ENCODE results near the gene KRTAP10-12.
"Not testable (repeated sequence)": the region's sequence is repeated elsewhere in the genome, so short reads cannot be mapped to it uniquely, and the experiment has no call there.

The KRTAP10-12 gene

GRCh38 chr21:44697172-44697810 is at the start of gene KRTAP10-12:
Gene KRTAP10-12, plus strand, starts transcription at chr21:44697172. Its CDS starts 30 bp downstream, at chr21:44697202.
- not testable (repeated sequence) for DNase-seq

GRCh38 chr21:44647222-44647552 is 49.8 kb upstream of the KRTAP10-12 start:
- DNase-seq = no peak

- no peak for DNase-seq
These were observed 48.2 kb upstream of the KRTAP10-12 start for GRCh38 chr21:44648557-44649311.

GRCh38 chr21:44649521-44650100 is 47.4 kb upstream of the KRTAP10-12 start:
- no peak for DNase-seq

- no peak for DNase-seq
These were observed 46.6 kb upstream of the KRTAP10-12 start for GRCh38 chr21:44650265-44650972.

- DNase-seq = no peak
These were observed 45.8 kb upstream of the KRTAP10-12 start for GRCh38 chr21:44650973-44651675.

GRCh38 chr21:44653123-44653522 is 43.8 kb upstream of the KRTAP10-12 start:
- no peak for DNase-seq

GRCh38 chr21:44653656-44654575 is 43.1 kb upstream of the KRTAP10-12 start:
- DNase-seq = no peak

GRCh38 chr21:44654576-44655175 is 42.3 kb upstream of the KRTAP10-12 start, which contains the start of gene KRTAP12-4:
Gene KRTAP12-4, minus strand, starts transcription at chr21:44654659. Its CDS starts 45 bp downstream, at chr21:44654614.
- no peak for DNase-seq

GRCh38 chr21:44656868-44657267 is 40.1 kb upstream of the KRTAP10-12 start:
- DNase-seq = no peak

GRCh38 chr21:44657635-44658540 is 39.1 kb upstream of the KRTAP10-12 start, which contains the start of gene KRTAP12-3:
Gene KRTAP12-3, plus strand, starts transcription at chr21:44657932. Its CDS starts 48 bp downstream, at chr21:44657980.
- DNase-seq = no peak

- DNase-seq = no peak
These were observed 38.4 kb upstream of the KRTAP10-12 start for GRCh38 chr21:44658541-44658910.

- DNase-seq = no peak
These were observed 37.9 kb upstream of the KRTAP10-12 start for GRCh38 chr21:44658913-44659595.

GRCh38 chr21:44661567-44661966 is 35.4 kb upstream of the KRTAP10-12 start:
- not testable (repeated sequence) for DNase-seq

- no peak for DNase-seq
These were observed 32.3 kb upstream of the KRTAP10-12 start for GRCh38 chr21:44664691-44665090.

GRCh38 chr21:44666401-44667320 is 30.3 kb upstream of the KRTAP10-12 start, which contains the start of gene KRTAP12-2:
Gene KRTAP12-2, minus strand, starts transcription at chr21:44666927. Its CDS starts 41 bp downstream, at chr21:44666886.
- DNase-seq = no peak

GRCh38 chr21:44667612-44668011 is 29.4 kb upstream of the KRTAP10-12 start:
- no peak for DNase-seq

All from femur (tissue), 1 donor.